ENCODE measurements around the gene COPS2. TPM values are rescaled to one million over a fixed set of nuclear protein-coding genes. Genes with fewer than 3 reads are reported as not detected.

The COPS2 gene
- total RNA-seq, 5 donors from 2014 or later (not counting 1 experiment from before 2014, with no cell fraction given), result 41.3 to 104 (median 45.6) TPM

GRCh38 chr15:49145651-49146609, 9.5 kb downstream of the COPS2 start:
- peak in 2 of 4 experiments; percentile 34 to 57 for ATAC-seq (replicated peaks in 1 of 4)

GRCh38 chr15:49137861-49138260, 17.5 kb downstream of the COPS2 start:
- H3K27me3 ChIP-seq (replicated peaks in 1 of 2; ENCODE audit: control insufficient read depth in 2 of 2, extremely low read depth in 1 of 2, insufficient read depth in 2 of 2, low read length in 1 of 2), result no peaks in the 10 kb centered on the region
- H3K27ac ChIP-seq (ENCODE audit: low read length), result no peak overlapping the region
- H3K36me3 ChIP-seq (ENCODE audit: control insufficient read depth in 2 of 2, extremely low read depth in 1 of 2, insufficient read depth in 1 of 2, low read length in 1 of 2), result peaks cover 3 to 84% of the 10 kb centered on the region in 2 donors
- Mint-ChIP-seq H3K27me3 (no peaks in the 10 kb centered on the region), H3K36me3 (peaks cover 54% of the 10 kb centered on the region), H3K9me3 (no peaks in the 10 kb centered on the region), H3K27ac (no peak overlapping the region), H3K4me3 (no peak overlapping the region), H3K4me1 (peaks cover 3 to 11% (median 10%) of the 10 kb centered on the region in 3 donors)
- no peaks in the 10 kb centered on the region for H3K9me3 ChIP-seq
- ChIA-PET CTCF (interaction anchor here (0.6 to 1.4 kb wide), 4 partner anchors 8 to 18 kb away, joined by 3 to 4 read pairs (median 4); partner anchors contain the start of gene COPS2 (in 1 of the 2)), POLR2A (interaction anchor here in 1 of 2 donors (0.6 to 1.2 kb wide), 3 partner anchors 11 to 1330 kb away, joined by 3 to 6 read pairs (median 6); no protein-coding TSS in a partner anchor)
- no CpG with 5 or more reads among the region's 2 CpGs for whole genome bisulfite sequencing (ENCODE audit: insufficient coverage)
- ATAC-seq (replicated peaks in 1 of 4) (no peak), DNase-seq (no peak)
- H3K4me1 ChIP-seq (ENCODE audit: control insufficient read depth in 1 of 2, extremely low read depth in 1 of 2, insufficient read depth in 2 of 2, low read length in 2 of 2), result no peaks in the 10 kb centered on the region
- H3K4me3 ChIP-seq (ENCODE audit: control insufficient read depth in 1 of 2, extremely low read depth in 1 of 2, low read length in 1 of 2), result no peak overlapping the region

More at GRCh38 chr15:49145651-49146609, 9.5 kb downstream of the COPS2 start:
- Histone ChIP-seq H3K36me3 (ENCODE audit: control insufficient read depth in 2 of 2, extremely low read depth in 1 of 2, insufficient read depth in 1 of 2, low read length in 1 of 2) (peaks cover 0 to 36% of the 10 kb centered on the region in 2 donors), H3K27me3 (replicated peaks in 1 of 2; ENCODE audit: control insufficient read depth in 2 of 2, extremely low read depth in 1 of 2, insufficient read depth in 2 of 2, low read length in 1 of 2) (no peaks in the 10 kb centered on the region), H3K4me1 (ENCODE audit: control insufficient read depth in 1 of 2, extremely low read depth in 1 of 2, insufficient read depth in 2 of 2, low read length in 2 of 2) (peaks cover 0 to 6% of the 10 kb centered on the region in 2 experiments), H3K9me3 (no peaks in the 10 kb centered on the region), H3K27ac (ENCODE audit: low read length) (no peak overlapping the region), H3K4me3 (ENCODE audit: control insufficient read depth in 1 of 2, extremely low read depth in 1 of 2, low read length in 1 of 2) (no peak overlapping the region)
- no peaks in the 10 kb centered on the region for H3K27me3 Mint-ChIP-seq
- no peak overlapping the region for H3K27ac Mint-ChIP-seq
- H3K4me3 Mint-ChIP-seq, result no peak overlapping the region
- CTCF ChIA-PET, result interaction anchor here (0.6 to 3.6 kb wide), 20 partner anchors 8 to 1214 kb away, joined by 3 to 31 read pairs (median 4); partner anchors contain the start of genes COPS2 (in 1 of the 2), EID1 (in 1 of the 2) and GALK2 (in 1 of the 2)
- DNase-seq, result peak in 17 of 35 experiments; percentile 5 to 63 (median 14)
- WGBS (ENCODE audit: insufficient coverage), result no CpG with 5 or more reads among the region's 3 CpGs
- peaks cover 50 to 62% (median 53%) of the 10 kb centered on the region in 3 donors for H3K4me1 Mint-ChIP-seq
- H3K9me3 Mint-ChIP-seq, result no peaks in the 10 kb centered on the region
- POLR2A ChIA-PET, result interaction anchor here (0.7 to 0.8 kb wide), 3 partner anchors 9 to 24 kb away, joined by 3 to 4 read pairs (median 3); partner anchors contain the start of genes COPS2 (in 1 of the 2) and GALK2 (in 1 of the 2)
- H3K36me3 Mint-ChIP-seq, result peaks cover 35% of the 10 kb centered on the region

- Histone ChIP-seq H3K27ac (ENCODE audit: low read length) (no peak overlapping the region), H3K27me3 (replicated peaks in 1 of 2; ENCODE audit: control insufficient read depth in 2 of 2, extremely low read depth in 1 of 2, insufficient read depth in 2 of 2, low read length in 1 of 2) (no peaks in the 10 kb centered on the region), H3K36me3 (ENCODE audit: control insufficient read depth in 2 of 2, extremely low read depth in 1 of 2, insufficient read depth in 1 of 2, low read length in 1 of 2) (peaks cover 3 to 73% of the 10 kb centered on the region in 2 donors), H3K9me3 (no peaks in the 10 kb centered on the region), H3K4me3 (ENCODE audit: control insufficient read depth in 1 of 2, extremely low read depth in 1 of 2, low read length in 1 of 2) (no peak overlapping the region), H3K4me1 (ENCODE audit: control insufficient read depth in 1 of 2, extremely low read depth in 1 of 2, insufficient read depth in 2 of 2, low read length in 2 of 2) (no peaks in the 10 kb centered on the region)
- no peaks in the 10 kb centered on the region for H3K27me3 Mint-ChIP-seq
- ChIA-PET CTCF (no interaction called here), POLR2A (no interaction called here)
- H3K9me3 Mint-ChIP-seq, result no peaks in the 10 kb centered on the region
- no CpG with 5 or more reads among the region's 3 CpGs for WGBS (ENCODE audit: insufficient coverage)
- no peak for ATAC-seq (replicated peaks in 1 of 4)
- H3K4me1 Mint-ChIP-seq, result peaks cover 0 to 10% (median 10%) of the 10 kb centered on the region in 3 donors
- no peak overlapping the region for H3K4me3 Mint-ChIP-seq
- no peak for DNase-seq
- no peak overlapping the region for H3K27ac Mint-ChIP-seq
- H3K36me3 Mint-ChIP-seq, result peaks cover 46% of the 10 kb centered on the region
These were observed 19.5 kb downstream of the COPS2 start for GRCh38 chr15:49135911-49136310.

- H3K36me3 ChIP-seq (ENCODE audit: control insufficient read depth in 2 of 2, extremely low read depth in 1 of 2, insufficient read depth in 1 of 2, low read length in 1 of 2), result peaks cover 3 to 72% of the 10 kb centered on the region in 2 donors
- CTCF ChIA-PET, result no interaction called here
- WGBS (ENCODE audit: insufficient coverage), result 100% methylated on average over 1 of the region's 2 CpGs
- H3K4me3 ChIP-seq (ENCODE audit: control insufficient read depth in 1 of 2, extremely low read depth in 1 of 2, low read length in 1 of 2), result no peak overlapping the region
- no peak overlapping the region for H3K27ac ChIP-seq (ENCODE audit: low read length)
- Mint-ChIP-seq H3K4me1 (peaks cover 0 to 10% (median 10%) of the 10 kb centered on the region in 3 donors), H3K4me3 (no peak overlapping the region), H3K27ac (peak overlapping the region in 1 of 2 donors; percentile 36), H3K27me3 (no peaks in the 10 kb centered on the region), H3K9me3 (no peaks in the 10 kb centered on the region), H3K36me3 (peaks cover 40% of the 10 kb centered on the region)
- no peak for ATAC-seq (replicated peaks in 1 of 4)
- POLR2A ChIA-PET, result no interaction called here
- DNase-seq, result no peak
- H3K27me3 ChIP-seq (replicated peaks in 1 of 2; ENCODE audit: control insufficient read depth in 2 of 2, extremely low read depth in 1 of 2, insufficient read depth in 2 of 2, low read length in 1 of 2), result no peaks in the 10 kb centered on the region
- H3K9me3 ChIP-seq, result no peaks in the 10 kb centered on the region
- no peaks in the 10 kb centered on the region for H3K4me1 ChIP-seq (ENCODE audit: control insufficient read depth in 1 of 2, extremely low read depth in 1 of 2, insufficient read depth in 2 of 2, low read length in 2 of 2)
These were observed 20.0 kb downstream of the COPS2 start for GRCh38 chr15:49135342-49135857.

GRCh38 chr15:49134683-49135341, 20.6 kb downstream of the COPS2 start:
- DNase-seq, result no peak
- WGBS (ENCODE audit: insufficient coverage), result no CpG with 5 or more reads among the region's 5 CpGs
- ChIA-PET CTCF (no interaction called here), POLR2A (no interaction called here)
- peaks cover 43% of the 10 kb centered on the region for H3K36me3 Mint-ChIP-seq
- peak overlapping the region in 1 of 2 donors; percentile 59 for H3K27ac Mint-ChIP-seq
- Histone ChIP-seq H3K9me3 (no peaks in the 10 kb centered on the region), H3K27me3 (replicated peaks in 1 of 2; ENCODE audit: control insufficient read depth in 2 of 2, extremely low read depth in 1 of 2, insufficient read depth in 2 of 2, low read length in 1 of 2) (no peaks in the 10 kb centered on the region), H3K4me1 (ENCODE audit: control insufficient read depth in 1 of 2, extremely low read depth in 1 of 2, insufficient read depth in 2 of 2, low read length in 2 of 2) (no peaks in the 10 kb centered on the region), H3K27ac (ENCODE audit: low read length) (no peak overlapping the region), H3K4me3 (ENCODE audit: control insufficient read depth in 1 of 2, extremely low read depth in 1 of 2, low read length in 1 of 2) (no peak overlapping the region), H3K36me3 (ENCODE audit: control insufficient read depth in 2 of 2, extremely low read depth in 1 of 2, insufficient read depth in 1 of 2, low read length in 1 of 2) (peaks cover under 1 to 71% of the 10 kb centered on the region in 2 donors)
- ATAC-seq (replicated peaks in 1 of 4), result no peak
- H3K4me3 Mint-ChIP-seq, result no peak overlapping the region
- H3K27me3 Mint-ChIP-seq, result no peaks in the 10 kb centered on the region
- no peaks in the 10 kb centered on the region for H3K9me3 Mint-ChIP-seq
- H3K4me1 Mint-ChIP-seq, result peaks cover 0 to 10% (median 10%) of the 10 kb centered on the region in 3 donors

- Histone ChIP-seq H3K36me3 (ENCODE audit: control insufficient read depth in 2 of 2, extremely low read depth in 1 of 2, insufficient read depth in 1 of 2, low read length in 1 of 2) (peaks cover 0 to 69% of the 10 kb centered on the region in 2 donors), H3K27me3 (replicated peaks in 1 of 2; ENCODE audit: control insufficient read depth in 2 of 2, extremely low read depth in 1 of 2, insufficient read depth in 2 of 2, low read length in 1 of 2) (no peaks in the 10 kb centered on the region), H3K4me3 (ENCODE audit: control insufficient read depth in 1 of 2, extremely low read depth in 1 of 2, low read length in 1 of 2) (no peak overlapping the region), H3K27ac (ENCODE audit: low read length) (no peak overlapping the region), H3K9me3 (no peaks in the 10 kb centered on the region), H3K4me1 (ENCODE audit: control insufficient read depth in 1 of 2, extremely low read depth in 1 of 2, insufficient read depth in 2 of 2, low read length in 2 of 2) (no peaks in the 10 kb centered on the region)
- H3K27me3 Mint-ChIP-seq, result no peaks in the 10 kb centered on the region
- CTCF ChIA-PET, result no interaction called here
- H3K4me3 Mint-ChIP-seq, result no peak overlapping the region
- POLR2A ChIA-PET, result no interaction called here
- ATAC-seq (replicated peaks in 1 of 4) (no peak), DNase-seq (no peak)
- peaks cover 54% of the 10 kb centered on the region for H3K36me3 Mint-ChIP-seq
- no peaks in the 10 kb centered on the region for H3K9me3 Mint-ChIP-seq
- WGBS (ENCODE audit: insufficient coverage), result 100% methylated on average over 1 of the region's 3 CpGs
- H3K4me1 Mint-ChIP-seq, result peaks cover 0 to 10% (median 10%) of the 10 kb centered on the region in 3 donors
- H3K27ac Mint-ChIP-seq, result no peak overlapping the region
These were observed 24.0 kb downstream of the COPS2 start for GRCh38 chr15:49131403-49131802.

Data from T-cell (primary cell).